ENCODE results near the gene PLXNA1.

Gene PLXNA1

DNA sequence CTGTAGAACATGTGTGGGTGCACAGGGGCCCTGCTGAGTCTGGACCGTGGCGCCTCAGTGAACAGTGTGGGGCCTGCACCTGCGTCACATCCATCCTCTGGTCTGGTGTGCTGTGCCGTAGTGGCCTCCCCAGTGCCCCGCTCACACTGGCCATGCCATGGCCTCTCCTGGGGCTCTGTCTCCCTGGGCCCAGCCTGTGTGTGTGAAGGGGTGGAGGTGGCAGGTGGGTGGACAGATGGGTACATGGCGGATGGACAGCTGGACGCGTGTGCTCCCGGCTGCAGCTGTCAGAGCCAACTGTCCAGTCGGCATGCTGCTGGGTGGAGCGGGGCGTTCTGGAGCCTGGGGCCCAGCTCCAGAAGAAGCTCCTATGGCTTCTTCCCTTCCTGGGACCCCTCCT, 17.8 kb downstream of the PLXNA1 start:
- Mint-ChIP-seq H3K36me3 (ENCODE audit: low read depth) (peaks cover 33% of the 10 kb centered on the region), H3K4me3 (no peak overlapping the region), H3K27me3 (no peaks in the 10 kb centered on the region), H3K27ac (no peak overlapping the region), H3K9me3 (no peaks in the 10 kb centered on the region), H3K4me1 (ENCODE audit: low read depth) (peaks cover 12% of the 10 kb centered on the region)
- intact Hi-C loops (cut with micrococcal nuclease): no loop called here

DNA sequence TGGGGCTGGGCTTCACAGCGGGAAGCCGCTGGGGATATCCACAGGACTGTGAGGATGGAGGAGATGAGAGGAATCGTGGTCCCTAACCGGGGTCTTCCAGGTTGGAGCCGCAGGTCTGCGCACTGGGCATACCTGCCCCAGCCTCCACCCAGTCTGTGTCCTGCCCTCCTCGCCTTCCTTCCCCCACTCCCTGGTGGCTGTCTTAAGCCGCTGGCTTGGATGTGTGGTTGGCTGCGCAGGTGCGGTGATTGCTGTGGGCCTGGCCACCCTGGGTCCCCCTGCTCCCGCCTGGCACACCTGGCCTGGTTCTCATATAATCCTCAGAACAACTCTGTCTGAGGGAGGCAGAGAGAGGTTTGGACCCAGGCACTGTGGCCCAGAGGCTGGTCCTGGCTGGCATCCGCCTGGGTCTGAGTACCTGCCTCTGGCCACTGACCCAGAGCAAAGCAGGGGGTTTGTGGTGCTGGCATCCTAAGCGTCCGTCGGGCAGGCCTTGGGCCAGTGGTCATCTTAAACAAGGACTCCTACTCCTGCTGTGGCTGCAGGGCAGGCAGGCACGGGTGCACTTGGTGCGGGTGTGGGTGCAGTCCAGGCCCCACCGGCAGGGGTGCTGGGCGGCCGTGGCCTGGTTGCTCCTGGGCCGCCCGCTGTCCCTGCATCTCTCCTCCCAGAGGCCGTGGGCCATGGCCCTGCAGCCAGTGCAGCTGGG, 18.7 kb downstream of the PLXNA1 start:
- H3K9me3 Mint-ChIP-seq: no peaks in the 10 kb centered on the region
- no peak overlapping the region for H3K4me3 Mint-ChIP-seq
- intact Hi-C loops (cut with micrococcal nuclease): no loop called here
- peaks cover 12% of the 10 kb centered on the region for H3K4me1 Mint-ChIP-seq (ENCODE audit: low read depth)
- no peaks in the 10 kb centered on the region for H3K27me3 Mint-ChIP-seq
- H3K36me3 Mint-ChIP-seq (ENCODE audit: low read depth): peaks cover 33% of the 10 kb centered on the region
- H3K27ac Mint-ChIP-seq: peak overlapping the region; percentile 8

DNA sequence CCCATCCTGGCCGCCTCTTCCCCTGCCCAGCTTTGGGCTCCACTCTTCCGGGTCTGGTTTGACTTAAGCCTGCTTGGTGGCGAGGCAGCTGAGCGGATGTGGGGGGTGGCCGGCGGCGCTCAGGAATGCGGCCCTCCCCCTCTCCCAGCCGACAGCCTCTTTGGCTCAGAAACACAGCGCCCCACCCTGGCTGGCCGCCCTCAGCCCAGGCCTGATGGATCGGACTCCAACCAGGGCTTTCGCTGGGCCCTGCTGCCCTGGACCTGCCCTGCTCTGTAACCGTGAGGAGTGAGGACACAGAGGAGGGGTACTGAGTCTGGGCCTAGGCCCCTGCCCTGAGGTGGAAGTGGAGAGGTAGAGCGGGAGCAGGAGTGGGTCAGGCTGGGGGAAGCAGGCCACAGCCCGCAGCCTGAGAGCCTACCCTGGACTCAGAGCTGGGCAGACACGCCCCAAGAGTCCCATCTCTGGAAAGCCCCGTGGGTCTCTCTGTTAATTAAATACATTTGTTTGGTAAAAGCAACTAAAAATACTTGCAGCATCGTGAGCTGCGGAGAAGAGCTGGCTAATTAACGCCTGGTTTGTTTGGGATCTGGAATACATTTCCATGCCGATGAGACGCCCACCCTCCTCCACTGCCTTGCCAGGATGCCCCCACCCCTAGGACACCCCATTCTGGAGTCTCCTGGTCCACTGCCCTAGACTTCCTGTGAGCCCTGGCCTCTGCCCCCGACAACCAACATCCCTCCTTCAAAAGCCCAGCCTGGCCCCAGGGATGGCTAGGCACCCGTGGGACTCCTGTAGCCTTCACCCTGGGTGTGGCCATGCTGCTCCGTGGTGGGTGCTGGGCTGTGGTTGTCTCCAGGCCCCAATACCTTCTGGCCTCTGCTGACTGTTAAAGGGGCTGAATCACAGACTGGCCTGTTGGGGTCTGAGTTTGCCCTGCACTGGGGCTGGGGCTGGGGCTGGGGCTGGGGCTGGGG, 19.6 kb downstream of the PLXNA1 start:
- no peaks in the 10 kb centered on the region for H3K27me3 Mint-ChIP-seq
- no peak overlapping the region for H3K4me3 Mint-ChIP-seq
- intact Hi-C loops (cut with micrococcal nuclease): no loop called here
- peaks cover 12% of the 10 kb centered on the region for H3K4me1 Mint-ChIP-seq (ENCODE audit: low read depth)
- peak overlapping the region; percentile 8 for H3K27ac Mint-ChIP-seq
- no peaks in the 10 kb centered on the region for H3K9me3 Mint-ChIP-seq
- H3K36me3 Mint-ChIP-seq (ENCODE audit: low read depth): peaks cover 29% of the 10 kb centered on the region

DNA sequence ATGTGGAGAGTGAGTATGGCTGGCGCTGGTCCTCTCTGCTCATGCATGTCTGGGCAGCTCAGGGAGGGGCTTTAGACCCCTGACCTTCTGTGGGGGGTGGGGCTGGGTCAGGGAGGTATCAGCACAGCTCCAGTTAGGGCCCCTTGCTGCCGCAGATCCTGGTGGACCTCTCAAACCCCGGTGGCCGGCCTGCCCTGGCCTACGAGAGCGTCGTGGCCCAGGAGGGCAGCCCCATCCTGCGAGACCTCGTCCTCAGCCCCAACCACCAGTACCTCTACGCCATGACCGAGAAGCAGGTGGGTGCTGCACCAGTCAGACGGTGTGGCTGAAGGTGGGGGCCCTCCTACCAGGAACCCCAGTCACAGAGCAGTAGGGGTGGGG, 20.2 kb downstream of the PLXNA1 start:
- H3K4me1 Mint-ChIP-seq (ENCODE audit: low read depth): peaks cover 6% of the 10 kb centered on the region
- intact Hi-C loops (cut with micrococcal nuclease): no loop called here
- H3K36me3 Mint-ChIP-seq (ENCODE audit: low read depth): peaks cover 22% of the 10 kb centered on the region

DNA sequence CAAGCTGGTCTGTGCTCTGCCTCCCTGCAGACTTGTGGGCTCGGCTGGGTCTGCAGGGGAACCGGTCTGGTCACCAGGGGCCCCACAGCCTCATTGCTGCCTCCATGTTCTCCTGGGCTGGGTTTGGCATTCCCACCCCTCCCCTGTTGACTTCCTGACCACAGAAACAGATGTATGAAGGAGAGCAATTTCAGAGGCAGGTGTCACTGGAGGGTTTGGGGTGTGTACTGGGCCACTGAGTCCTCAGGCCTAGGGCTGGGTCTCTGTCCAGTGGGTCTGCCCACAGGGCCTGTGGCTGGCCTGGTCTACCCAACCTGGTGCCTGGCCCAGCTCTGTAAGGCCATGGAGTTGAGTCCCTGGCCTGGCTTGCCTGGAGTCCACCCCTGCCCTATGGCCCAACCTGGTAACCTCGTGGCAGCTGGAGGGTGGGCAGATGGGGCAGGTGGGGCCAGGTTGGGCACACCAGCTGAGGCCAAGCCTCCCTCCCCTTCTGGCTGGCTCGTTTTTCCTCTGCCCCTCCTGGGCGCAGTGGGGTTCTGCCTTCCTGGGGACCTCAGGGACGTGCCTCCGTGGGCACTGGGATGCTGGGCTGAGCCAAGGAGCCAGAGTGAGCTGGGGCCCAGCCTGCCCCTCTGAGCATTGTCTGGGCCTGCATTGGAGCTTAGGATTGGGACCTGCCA, 20.8 kb downstream of the PLXNA1 start:
- intact Hi-C loops (cut with micrococcal nuclease): no loop called here
- Mint-ChIP-seq H3K4me1 (ENCODE audit: low read depth) (peaks cover under 1% of the 10 kb centered on the region), H3K27ac (no peak overlapping the region), H3K36me3 (ENCODE audit: low read depth) (peaks cover 20% of the 10 kb centered on the region), H3K4me3 (no peak overlapping the region), H3K9me3 (no peaks in the 10 kb centered on the region), H3K27me3 (no peaks in the 10 kb centered on the region)

More for the DNA sequence above, 20.2 kb downstream of the PLXNA1 start:
- no peak overlapping the region for H3K27ac Mint-ChIP-seq
- H3K27me3 Mint-ChIP-seq: no peaks in the 10 kb centered on the region
- H3K4me3 Mint-ChIP-seq: no peak overlapping the region
- no peaks in the 10 kb centered on the region for H3K9me3 Mint-ChIP-seq

DNA sequence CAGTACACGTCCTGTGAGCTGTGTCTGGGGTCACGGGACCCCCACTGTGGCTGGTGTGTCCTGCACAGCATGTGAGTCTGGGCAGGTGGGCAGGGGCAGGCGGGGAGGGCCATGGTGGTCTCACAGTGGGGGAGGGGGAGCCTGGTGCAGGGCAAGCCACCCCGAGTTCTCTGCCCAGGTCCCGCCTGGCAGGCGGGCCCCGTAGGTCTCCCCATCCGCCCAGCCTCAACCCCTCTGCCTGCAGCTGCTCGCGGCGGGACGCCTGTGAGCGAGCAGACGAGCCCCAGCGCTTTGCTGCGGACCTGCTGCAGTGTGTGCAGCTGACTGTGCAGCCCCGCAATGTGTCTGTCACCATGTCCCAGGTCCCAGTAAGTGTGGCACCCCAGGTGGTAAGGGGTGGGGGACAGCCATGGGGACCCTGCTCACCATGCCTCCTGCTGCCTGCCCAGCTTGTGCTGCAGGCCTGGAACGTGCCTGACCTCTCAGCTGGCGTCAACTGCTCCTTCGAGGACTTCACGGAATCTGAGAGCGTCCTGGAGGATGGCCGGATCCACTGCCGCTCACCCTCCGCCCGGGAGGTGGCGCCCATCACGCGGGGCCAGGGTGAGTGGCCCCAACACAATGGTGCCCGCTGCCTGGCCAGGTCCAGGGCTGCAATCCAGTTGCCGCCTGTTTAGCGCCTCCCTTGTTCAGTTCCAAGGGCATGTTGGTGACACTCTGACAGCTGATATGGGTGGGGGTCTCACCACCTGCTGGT, 21.9 kb downstream of the PLXNA1 start:
- H3K27ac Mint-ChIP-seq: no peak overlapping the region
- no peak overlapping the region for H3K4me3 Mint-ChIP-seq
- peaks cover 24% of the 10 kb centered on the region for H3K36me3 Mint-ChIP-seq (ENCODE audit: low read depth)
- intact Hi-C loops (cut with micrococcal nuclease): no loop called here
- H3K9me3 Mint-ChIP-seq: no peaks in the 10 kb centered on the region
- no peaks in the 10 kb centered on the region for H3K27me3 Mint-ChIP-seq
- H3K4me1 Mint-ChIP-seq (ENCODE audit: low read depth): no peaks in the 10 kb centered on the region

DNA sequence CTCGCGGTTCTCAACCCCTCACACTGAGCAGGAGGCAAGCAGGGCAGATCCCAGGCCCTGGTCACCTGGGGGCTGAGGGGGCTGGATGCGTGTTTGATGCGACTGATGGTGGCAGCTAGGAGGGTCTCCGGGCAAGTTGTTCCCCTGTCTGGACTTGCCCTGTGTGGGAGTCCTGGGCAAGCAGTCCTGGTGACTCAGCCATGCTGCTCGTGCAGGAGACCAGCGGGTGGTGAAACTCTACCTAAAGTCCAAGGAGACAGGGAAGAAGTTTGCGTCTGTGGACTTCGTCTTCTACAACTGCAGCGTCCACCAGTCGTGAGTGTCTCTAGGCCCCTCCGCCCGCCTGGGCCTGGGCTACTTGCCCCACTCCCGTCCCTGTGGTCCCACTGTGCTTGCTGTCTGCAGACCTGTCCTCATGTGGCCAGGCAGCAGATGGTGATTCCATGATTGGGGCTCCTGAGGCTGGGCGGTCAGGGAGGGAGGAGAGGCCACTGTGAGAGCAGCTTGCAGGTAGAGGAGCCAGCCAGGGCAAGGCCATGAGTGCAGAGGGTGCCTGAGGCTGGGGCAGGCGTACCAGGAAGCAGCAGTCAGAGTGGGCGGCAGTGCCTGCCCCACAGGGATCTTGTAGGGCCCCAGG, 23.1 kb downstream of the PLXNA1 start:
- no peak overlapping the region for H3K27ac Mint-ChIP-seq
- peaks cover 27% of the 10 kb centered on the region for H3K36me3 Mint-ChIP-seq (ENCODE audit: low read depth)
- H3K4me1 Mint-ChIP-seq (ENCODE audit: low read depth): no peaks in the 10 kb centered on the region
- intact Hi-C loops (cut with micrococcal nuclease): no loop called here
- H3K4me3 Mint-ChIP-seq: no peak overlapping the region
- H3K9me3 Mint-ChIP-seq: no peaks in the 10 kb centered on the region
- no peaks in the 10 kb centered on the region for H3K27me3 Mint-ChIP-seq

DNA sequence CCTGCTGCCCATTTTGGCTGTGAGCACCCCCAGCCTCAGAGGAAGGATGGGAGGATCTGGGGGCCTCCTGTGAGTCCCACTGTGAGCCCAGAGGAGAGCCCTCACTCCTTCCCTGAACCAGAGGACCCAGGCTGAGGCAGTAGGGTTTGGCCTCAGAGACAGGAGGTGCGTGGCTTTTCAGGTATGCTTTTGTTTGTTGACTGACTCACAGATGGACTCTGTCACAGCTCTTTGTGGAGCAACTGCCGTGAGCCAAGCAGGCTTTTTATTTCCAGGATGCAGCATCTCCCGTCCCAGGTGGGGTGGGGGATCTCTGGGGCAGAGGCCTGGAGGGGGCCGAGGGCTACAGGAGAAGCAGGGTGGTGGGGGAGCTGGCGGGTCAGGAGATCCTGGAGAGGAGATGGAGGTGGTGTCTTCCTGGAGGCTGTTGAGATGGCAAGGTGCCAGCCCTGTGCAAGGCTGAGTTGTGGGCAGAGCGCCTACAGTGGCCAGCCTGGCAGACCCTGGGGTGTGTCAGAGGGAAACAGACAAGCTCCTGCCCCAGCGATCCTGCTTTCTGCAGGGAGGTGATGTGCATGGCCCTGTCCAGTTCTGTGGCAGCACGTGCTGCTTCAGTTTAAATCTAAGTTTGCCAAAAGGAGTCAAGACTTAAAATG, 24.0 kb downstream of the PLXNA1 start:
- Mint-ChIP-seq H3K4me1 (ENCODE audit: low read depth) (no peaks in the 10 kb centered on the region), H3K9me3 (no peaks in the 10 kb centered on the region), H3K27me3 (no peaks in the 10 kb centered on the region), H3K36me3 (ENCODE audit: low read depth) (peaks cover 26% of the 10 kb centered on the region), H3K27ac (no peak overlapping the region), H3K4me3 (no peak overlapping the region)
- intact Hi-C loops (cut with micrococcal nuclease): no loop called here

DNA sequence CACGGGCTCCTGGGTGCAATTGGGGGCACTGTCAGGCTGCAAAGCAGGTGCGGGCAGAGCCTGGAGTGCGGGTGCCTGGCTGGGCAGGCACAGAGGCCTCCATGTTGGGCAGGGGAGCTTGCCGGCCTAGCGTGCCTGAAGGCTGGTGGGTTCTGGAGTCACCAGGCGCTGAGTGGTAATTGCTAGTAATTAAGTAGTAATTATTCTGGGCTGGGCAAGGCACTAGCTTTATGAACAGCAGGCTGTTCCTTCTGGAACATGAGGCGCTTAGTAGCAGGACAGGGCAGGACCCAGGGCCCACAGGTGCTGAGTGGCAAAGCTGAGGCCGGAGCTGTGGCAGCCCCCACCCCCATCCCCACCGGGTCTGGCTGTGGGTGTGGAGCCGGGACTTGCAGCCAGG, 25.3 kb downstream of the PLXNA1 start:
- Mint-ChIP-seq H3K36me3 (ENCODE audit: low read depth) (peaks cover 28% of the 10 kb centered on the region), H3K27ac (no peak overlapping the region), H3K4me3 (no peak overlapping the region), H3K27me3 (no peaks in the 10 kb centered on the region), H3K4me1 (ENCODE audit: low read depth) (peaks cover 7% of the 10 kb centered on the region), H3K9me3 (no peaks in the 10 kb centered on the region)
- intact Hi-C loops (cut with micrococcal nuclease): no loop called here

DNA sequence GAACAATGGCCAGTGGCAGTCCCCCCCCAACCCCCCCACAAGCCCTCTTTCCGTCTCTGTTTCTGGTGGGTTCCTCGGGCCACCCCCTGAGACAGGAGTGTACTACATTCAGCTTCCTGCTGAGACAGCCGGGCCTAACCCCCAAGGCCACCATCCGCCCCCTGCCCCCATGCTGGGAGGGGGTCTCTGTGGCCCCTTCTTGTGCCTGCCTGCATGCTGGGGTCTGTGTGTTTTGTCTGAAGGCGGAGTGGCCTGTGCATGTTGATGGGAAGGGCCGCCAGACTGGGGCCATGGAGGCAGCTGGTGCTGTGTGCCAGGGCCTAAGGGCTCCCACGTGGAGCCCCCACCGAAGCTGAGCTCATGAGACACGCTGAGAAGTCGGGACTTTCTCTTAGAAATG, 26.6 kb downstream of the PLXNA1 start:
- Mint-ChIP-seq H3K27ac (no peak overlapping the region), H3K27me3 (no peaks in the 10 kb centered on the region), H3K4me3 (no peak overlapping the region), H3K4me1 (ENCODE audit: low read depth) (peaks cover 19% of the 10 kb centered on the region), H3K36me3 (ENCODE audit: low read depth) (peaks cover 39% of the 10 kb centered on the region), H3K9me3 (no peaks in the 10 kb centered on the region)
- intact Hi-C loops (cut with micrococcal nuclease): no loop called here

DNA sequence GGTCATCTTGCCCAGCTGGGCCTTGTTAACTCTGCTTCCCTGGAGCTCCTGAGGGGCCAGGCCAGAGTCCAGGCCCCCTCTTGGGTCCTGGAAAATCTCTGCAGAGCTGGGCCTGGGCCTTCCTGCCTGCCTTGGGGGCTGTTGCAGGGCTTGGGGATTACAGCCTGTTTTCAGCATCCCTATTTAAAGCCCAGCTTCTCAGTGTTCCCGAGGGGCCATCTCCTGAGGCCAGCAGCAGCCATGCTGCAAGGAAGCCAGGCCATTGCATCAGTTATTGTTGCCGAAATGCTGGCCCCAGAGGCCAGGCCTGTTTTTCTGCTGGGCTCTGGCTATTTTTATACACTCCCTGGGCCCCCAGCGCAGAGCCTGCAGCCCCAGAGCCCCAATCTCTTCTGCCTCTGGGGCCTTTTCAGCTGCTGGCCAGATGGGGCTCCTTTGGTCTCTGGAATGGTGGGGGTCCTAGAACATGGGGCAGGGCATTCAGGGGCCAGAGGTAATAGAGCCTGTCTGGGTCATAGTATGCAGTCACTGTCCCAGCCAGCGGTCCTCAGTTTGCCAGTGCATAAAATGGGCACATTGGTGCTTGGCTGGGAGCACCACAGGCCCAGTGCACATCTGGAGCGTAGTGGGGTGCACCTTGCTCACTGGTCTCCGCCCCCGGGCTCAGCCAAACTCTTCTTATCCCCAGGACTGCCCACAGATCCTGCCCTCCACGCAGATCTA, 28.5 kb downstream of the PLXNA1 start:
- H3K9me3 Mint-ChIP-seq: no peaks in the 10 kb centered on the region
- H3K4me3 Mint-ChIP-seq: no peak overlapping the region
- intact Hi-C loops (cut with micrococcal nuclease): no loop called here

DNA sequence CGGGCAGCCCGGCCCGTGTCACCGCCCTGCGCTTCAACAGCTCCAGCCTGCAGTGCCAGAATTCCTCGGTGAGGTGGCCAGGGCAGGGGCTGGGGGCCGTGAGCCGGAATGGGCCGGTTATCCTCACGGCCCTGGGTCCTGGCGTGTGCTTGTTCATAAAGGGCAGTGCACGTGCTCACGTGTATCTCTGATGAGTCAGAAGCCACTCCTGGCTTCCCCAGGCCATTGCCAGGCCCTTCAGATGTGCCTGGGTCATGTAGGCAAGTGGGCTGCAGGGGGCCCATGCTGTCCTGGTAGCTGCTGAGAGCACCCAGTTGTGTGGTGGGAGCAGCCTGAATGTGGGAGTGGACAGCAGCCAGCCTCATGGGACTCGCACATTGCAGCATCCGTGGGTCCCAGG, 29.2 kb downstream of the PLXNA1 start:
- Mint-ChIP-seq H3K4me1 (ENCODE audit: low read depth) (peaks cover 36% of the 10 kb centered on the region), H3K4me3 (no peak overlapping the region), H3K27ac (no peak overlapping the region), H3K27me3 (no peaks in the 10 kb centered on the region), H3K36me3 (ENCODE audit: low read depth) (peaks cover 65% of the 10 kb centered on the region), H3K9me3 (no peaks in the 10 kb centered on the region)
- intact Hi-C loops (cut with micrococcal nuclease): no loop called here

More for the DNA sequence above, 28.5 kb downstream of the PLXNA1 start:
- Mint-ChIP-seq H3K27me3 (no peaks in the 10 kb centered on the region), H3K4me1 (ENCODE audit: low read depth) (peaks cover 36% of the 10 kb centered on the region), H3K27ac (no peak overlapping the region), H3K36me3 (ENCODE audit: low read depth) (peaks cover 58% of the 10 kb centered on the region)

All from dendritic cell treated with granulocyte-macrophage colony-stimulating factor and Interleukin-4, amounts not matched to agents 40 ng/mL and 50 ng/mL, for 4 days (primary cell).